T-cell (primary cell): ENCODE data around the gene TAS1R3. TPM values are rescaled to one million over a fixed set of nuclear protein-coding genes. Genes with fewer than 3 reads are reported as not detected.
A peak's percentile ranks its signal among the peaks of the same experiment; 100 is the strongest.

Experiments
- ATAC-seq, 4 experiments: fragments of 200-7000 bp in 3 of 4; fragments of 150-1000 bp in 1 of 4; cut with Tn5 transposase; replicated peaks in 1 of 4; 1 replicate in 3 of 4; 2 replicates in 1 of 4; pipeline ENCODE4 v1.10.0; 2021; ENCODE audit warnings: moderate library complexity in 3 of 4, mild to moderate bottlenecking in 2 of 4, moderate number of reproducible peaks in 1 of 4
- CTCF ChIA-PET, 2 donors: fragments of 300-600 bp; sonication (Branson Sonifier 250); formaldehyde crosslinking; loops; one replicate each; lab custom pipeline; 2022; ENCODE audit warnings: antibody characterized with exemption in 2 of 2; lab: Charles Lee
- POLR2A ChIA-PET, 2 donors: fragments of 300-600 bp; sonication (Branson Sonifier 250); formaldehyde crosslinking; loops; one replicate each; lab custom pipeline; 2022; ENCODE audit warnings: antibody characterized with exemption in 2 of 2; lab: Charles Lee
- DNase-seq, 35 experiments: peaks; one replicate each; pipeline versions ENCODE4 v3.0.0 to v3.0.0-alpha.2; 2013 to 2023
- H3K27ac ChIP-seq: one replicate; pipeline ENCODE4 v1.5.1; 2013; ENCODE audit warnings: low read length
- H3K27me3 ChIP-seq, 2 experiments: replicated peaks in 1 of 2; 1 replicate in 1 of 2; 2 replicates in 1 of 2; pipeline versions ENCODE4 v1.6.1 to v1.7.0; 2013; ENCODE audit warnings: low read length in 1 of 2, mixed read lengths in 1 of 2; ENCODE audit not compliant: control insufficient read depth in 2 of 2, insufficient read depth in 2 of 2; ENCODE audit errors: extremely low read depth in 1 of 2
- H3K36me3 ChIP-seq, 2 donors: 1 replicate in 1 of 2; 2 replicates in 1 of 2; pipeline versions ENCODE4 v1.6.1 to v1.7.0; 2013; ENCODE audit warnings: low read length in 1 of 2; ENCODE audit not compliant: control insufficient read depth in 2 of 2, insufficient read depth in 1 of 2; ENCODE audit errors: extremely low read depth in 1 of 2
- H3K4me1 ChIP-seq, 2 experiments: 1 replicate in 1 of 2; 2 replicates in 1 of 2; pipeline versions ENCODE4 v1.6.1 to v1.7.0; 2013; ENCODE audit warnings: low read length in 2 of 2, mixed read lengths in 1 of 2; ENCODE audit not compliant: insufficient read depth in 2 of 2, control insufficient read depth in 1 of 2; ENCODE audit errors: extremely low read depth in 1 of 2
- H3K4me3 ChIP-seq, 2 donors: 1 replicate in 1 of 2; 2 replicates in 1 of 2; pipeline versions ENCODE4 v1.5.1 to v1.7.0; 2013; ENCODE audit warnings: mild to moderate bottlenecking in 2 of 2, low read length in 1 of 2, moderate library complexity in 1 of 2; ENCODE audit not compliant: control insufficient read depth in 1 of 2; ENCODE audit errors: extremely low read depth in 1 of 2
- H3K9me3 ChIP-seq: 2 replicates; pipeline ENCODE4 v1.7.0; 2013
- H3K27ac Mint-ChIP-seq, 2 donors: one replicate each; pipeline ENCODE4 v1.8.0; 2020 to 2021; ENCODE audit warnings: mild to moderate bottlenecking in 2 of 2, mixed read lengths in 2 of 2
- H3K27me3 Mint-ChIP-seq, 2 donors: one replicate each; pipeline ENCODE4 v1.8.0; 2021 to 2022; ENCODE audit warnings: mixed read lengths in 2 of 2
- H3K36me3 Mint-ChIP-seq: one replicate; pipeline ENCODE4 v1.8.0; 2021; ENCODE audit warnings: mixed read lengths
- H3K4me1 Mint-ChIP-seq, 3 donors: one replicate each; pipeline ENCODE4 v1.8.0; 2020 to 2022; ENCODE audit warnings: mixed read lengths in 3 of 3, mild to moderate bottlenecking in 1 of 3
- H3K4me3 Mint-ChIP-seq, 3 donors: one replicate each; pipeline ENCODE4 v1.8.0; 2020 to 2022; ENCODE audit warnings: mild to moderate bottlenecking in 3 of 3, mixed read lengths in 3 of 3, moderate library complexity in 3 of 3
- H3K9me3 Mint-ChIP-seq, 3 donors: one replicate each; pipeline ENCODE4 v1.8.0; 2020 to 2022; ENCODE audit warnings: mixed read lengths in 3 of 3
- WGBS: methylation state at CpG from one replicate; pipeline ENCODE4 v1.1.5; 2013; ENCODE audit warnings: missing lambda C conversion rate; ENCODE audit not compliant: insufficient coverage; 5-methylcytosine and 5-hydroxymethylcytosine counted together
- total RNA-seq, 35 experiments: library from RNA in 6 of 35; stranded (reverse) in 6 of 35; fragments of 120-200 nt in 1 of 35; gene quantifications; one replicate each; pipeline versions ENCODE4 v1.2.1 to v1.2.4 and lab custom pipeline; 2013 to 2026

The TAS1R3 gene
- total RNA-seq, 5 donors from 2014 or later (not counting 1 experiment from before 2014, with no cell fraction given): 1.6 to 2.3 (median 2.1) TPM

DNA sequence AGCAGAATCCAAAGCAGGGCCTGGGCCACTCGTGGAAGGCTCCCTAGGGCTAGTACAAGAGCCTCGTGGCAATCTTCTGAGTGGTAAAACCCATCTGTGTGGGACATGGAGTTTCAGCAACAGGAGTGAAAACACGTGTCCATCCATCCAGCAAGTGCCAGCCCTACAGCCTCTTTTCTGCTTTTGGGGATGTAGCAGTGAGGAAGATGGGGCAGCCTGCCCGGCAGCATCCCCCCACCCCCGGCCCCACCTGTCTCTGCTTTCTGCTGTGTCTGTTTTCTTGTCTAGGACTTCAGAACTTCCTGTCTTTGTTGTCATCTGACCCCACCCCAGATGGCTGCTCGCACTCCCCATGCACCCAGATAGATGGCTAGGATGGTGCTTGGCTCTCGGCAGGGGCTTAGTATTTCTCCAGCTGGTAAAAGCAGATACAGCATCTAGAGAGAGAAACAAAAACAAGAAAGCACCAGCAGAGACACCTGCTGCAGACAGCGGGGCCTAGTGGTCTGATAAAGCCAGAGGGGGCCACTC is 4.9 kb upstream of the TAS1R3 start:
- H3K4me1 ChIP-seq: peaks cover 17 to 47% of the 10 kb centered on the region in 2 experiments
- ATAC-seq (no peak), DNase-seq (no peak)
- CTCF ChIA-PET: no interaction called here
- H3K4me3 ChIP-seq: peak overlapping the region in 1 of 2 donors; percentile 74
- no peaks in the 10 kb centered on the region for H3K9me3 ChIP-seq
- 69% methylated on average over 6 of the region's 8 CpGs for WGBS
- Mint-ChIP-seq H3K36me3 (no peaks in the 10 kb centered on the region), H3K9me3 (no peaks in the 10 kb centered on the region), H3K27ac (peak overlapping the region; percentile 70 to 73), H3K4me1 (peaks cover 31 to 42% (median 37%) of the 10 kb centered on the region in 3 donors), H3K4me3 (peak overlapping the region; percentile 71 to 89 (median 72)), H3K27me3 (no peaks in the 10 kb centered on the region)
- peaks cover 0 to 2% of the 10 kb centered on the region in 2 experiments for H3K27me3 ChIP-seq
- POLR2A ChIA-PET: no interaction called here
- H3K27ac ChIP-seq: no peak overlapping the region
- H3K36me3 ChIP-seq: peaks cover 16 to 22% of the 10 kb centered on the region in 2 donors

DNA sequence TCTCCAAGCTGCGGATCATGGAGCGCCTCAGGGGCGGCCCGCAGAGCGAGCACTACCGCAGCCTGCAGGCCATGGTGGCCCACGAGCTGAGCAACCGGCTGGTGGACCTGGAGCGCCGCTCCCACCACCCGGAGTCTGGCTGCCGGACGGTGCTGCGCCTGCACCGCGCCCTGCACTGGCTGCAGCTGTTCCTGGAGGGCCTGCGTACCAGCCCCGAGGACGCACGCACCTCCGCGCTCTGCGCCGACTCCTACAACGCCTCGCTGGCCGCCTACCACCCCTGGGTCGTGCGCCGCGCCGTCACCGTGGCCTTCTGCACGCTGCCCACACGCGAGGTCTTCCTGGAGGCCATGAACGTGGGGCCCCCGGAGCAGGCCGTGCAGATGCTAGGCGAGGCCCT is 3.8 kb upstream of the TAS1R3 start:
- Mint-ChIP-seq H3K4me1 (peaks cover 26 to 33% (median 27%) of the 10 kb centered on the region in 3 donors), H3K27ac (no peak overlapping the region), H3K9me3 (no peaks in the 10 kb centered on the region), H3K36me3 (no peaks in the 10 kb centered on the region), H3K4me3 (peak overlapping the region in 2 of 3 donors; percentile 13 to 45), H3K27me3 (no peaks in the 10 kb centered on the region)
- ChIA-PET CTCF (no interaction called here), POLR2A (no interaction called here)
- Histone ChIP-seq H3K27me3 (peaks cover 0 to 2% of the 10 kb centered on the region in 2 experiments), H3K4me3 (no peak overlapping the region), H3K36me3 (peaks cover 14 to 22% of the 10 kb centered on the region in 2 donors), H3K4me1 (peaks cover 17 to 36% of the 10 kb centered on the region in 2 experiments), H3K27ac (no peak overlapping the region), H3K9me3 (no peaks in the 10 kb centered on the region)
- DNase-seq (no peak), ATAC-seq (no peak)
- 91% methylated on average over 40 of the region's 40 CpGs for WGBS

DNA sequence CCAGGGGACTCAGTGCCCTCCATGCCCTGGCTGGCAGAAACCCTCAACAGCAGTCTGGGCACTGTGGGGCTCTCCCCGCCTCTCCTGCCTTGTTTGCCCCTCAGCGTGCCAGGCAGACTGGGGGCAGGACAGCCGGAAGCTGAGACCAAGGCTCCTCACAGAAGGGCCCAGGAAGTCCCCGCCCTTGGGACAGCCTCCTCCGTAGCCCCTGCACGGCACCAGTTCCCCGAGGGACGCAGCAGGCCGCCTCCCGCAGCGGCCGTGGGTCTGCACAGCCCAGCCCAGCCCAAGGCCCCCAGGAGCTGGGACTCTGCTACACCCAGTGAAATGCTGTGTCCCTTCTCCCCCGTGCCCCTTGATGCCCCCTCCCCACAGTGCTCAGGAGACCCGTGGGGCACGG is 2.8 kb upstream of the TAS1R3 start:
- H3K27ac ChIP-seq: no peak overlapping the region
- H3K27me3 Mint-ChIP-seq: no peaks in the 10 kb centered on the region

DNA sequence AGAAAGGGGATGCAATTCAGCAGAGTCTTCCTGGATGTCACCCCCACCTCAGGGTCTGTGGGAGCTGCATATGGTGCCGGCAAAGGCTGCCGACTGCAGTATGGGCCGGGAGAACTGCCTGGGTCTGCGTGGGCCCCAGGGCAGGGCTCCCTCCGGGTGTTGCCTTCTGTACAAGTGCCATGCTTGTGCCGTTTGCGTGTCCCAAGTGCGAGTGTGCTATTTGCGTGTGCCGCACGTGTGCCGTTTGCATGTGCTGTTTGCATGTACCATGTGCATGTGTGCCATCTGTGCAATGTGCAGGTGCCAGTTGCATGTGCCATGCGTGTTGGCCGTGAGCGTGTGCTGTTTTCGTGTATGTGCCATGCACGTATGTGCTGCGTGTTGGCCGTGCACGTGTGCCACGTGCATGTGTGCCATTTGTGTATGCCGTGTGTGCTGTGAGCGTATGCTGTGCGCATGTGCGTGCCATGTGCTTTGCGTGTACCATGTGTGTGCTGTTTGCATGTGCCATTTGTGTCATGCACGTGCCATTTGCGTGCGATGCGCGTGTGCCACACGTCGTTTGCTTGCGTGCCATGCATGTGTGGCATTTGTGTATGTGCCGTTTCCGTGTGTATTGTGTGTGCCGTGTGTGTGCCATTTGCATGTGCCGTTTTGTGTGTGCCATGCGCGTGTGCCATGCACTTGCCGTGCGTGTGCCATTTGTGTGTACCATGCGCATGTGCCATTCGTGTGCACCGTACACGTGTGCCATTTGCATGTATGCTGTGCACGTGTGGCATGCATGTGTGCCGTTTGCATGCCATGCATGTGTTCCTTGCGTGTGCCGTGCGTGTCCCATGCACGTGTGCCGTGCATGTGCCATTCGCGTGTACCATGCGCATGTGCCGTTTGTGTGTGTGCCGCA is 1.5 kb upstream of the TAS1R3 start:
- Histone ChIP-seq H3K27me3 (no peaks in the 10 kb centered on the region), H3K36me3 (peaks cover 14 to 22% of the 10 kb centered on the region in 2 donors), H3K9me3 (no peaks in the 10 kb centered on the region), H3K27ac (no peak overlapping the region), H3K4me3 (no peak overlapping the region), H3K4me1 (peaks cover 7 to 24% of the 10 kb centered on the region in 2 experiments)
- H3K9me3 Mint-ChIP-seq: no peaks in the 10 kb centered on the region
- peaks cover 13 to 21% (median 17%) of the 10 kb centered on the region in 3 donors for H3K4me1 Mint-ChIP-seq
- no peak for DNase-seq
- POLR2A ChIA-PET: no interaction called here
- ATAC-seq: no peak
- no peaks in the 10 kb centered on the region for H3K36me3 Mint-ChIP-seq
- CTCF ChIA-PET: no interaction called here
- no peaks in the 10 kb centered on the region for H3K27me3 Mint-ChIP-seq
- WGBS: 97% methylated on average over 57 of the region's 58 CpGs
- H3K27ac Mint-ChIP-seq: no peak overlapping the region
- H3K4me3 Mint-ChIP-seq: no peak overlapping the region

More for the DNA sequence above, 2.8 kb upstream of the TAS1R3 start:
- 95% methylated on average over 14 of the region's 15 CpGs for WGBS
- peaks cover 14 to 22% of the 10 kb centered on the region in 2 donors for H3K36me3 ChIP-seq
- H3K27me3 ChIP-seq: no peaks in the 10 kb centered on the region
- Mint-ChIP-seq H3K9me3 (no peaks in the 10 kb centered on the region), H3K4me3 (no peak overlapping the region), H3K4me1 (peaks cover 19 to 27% (median 21%) of the 10 kb centered on the region in 3 donors), H3K36me3 (no peaks in the 10 kb centered on the region), H3K27ac (no peak overlapping the region)
- H3K9me3 ChIP-seq: no peaks in the 10 kb centered on the region
- H3K4me1 ChIP-seq: peaks cover 11 to 28% of the 10 kb centered on the region in 2 experiments
- ChIA-PET CTCF (no interaction called here), POLR2A (no interaction called here)
- no peak for ATAC-seq
- H3K4me3 ChIP-seq: no peak overlapping the region
- DNase-seq: no peak

DNA sequence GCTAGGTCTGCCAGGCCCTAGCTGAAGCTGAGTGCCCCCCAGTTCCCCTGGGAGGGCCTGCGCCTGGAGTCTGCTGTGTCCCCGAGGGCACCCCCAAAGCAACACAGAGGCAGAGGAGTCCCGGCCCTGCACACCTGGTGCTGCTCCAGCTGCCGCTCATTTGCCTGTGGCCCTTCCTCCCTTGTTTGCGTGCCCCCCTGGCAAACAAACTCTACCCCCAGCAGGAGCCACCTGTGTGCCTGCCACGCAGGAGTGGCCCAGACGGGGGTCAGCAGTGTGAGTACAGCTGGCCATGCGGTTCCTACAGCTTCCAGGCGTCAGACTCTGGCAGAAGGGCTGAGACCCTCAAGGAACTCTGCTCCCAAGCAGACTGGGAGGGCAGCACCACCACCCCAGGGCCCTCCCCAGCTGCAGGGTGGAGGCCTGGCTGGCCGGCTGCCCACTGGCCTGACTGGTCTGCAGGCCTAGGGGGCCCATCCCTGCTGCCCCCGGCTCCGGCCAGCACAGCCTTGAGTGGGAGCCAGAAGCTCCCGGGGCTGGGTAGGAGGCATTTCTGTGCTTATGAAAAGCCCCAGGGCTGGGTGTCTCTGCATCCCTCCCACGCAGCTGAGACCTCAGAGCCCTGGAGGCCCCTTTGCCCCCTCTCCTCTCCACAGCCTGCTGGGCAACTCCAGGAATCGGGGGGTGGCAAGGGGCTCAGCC is 563 bp upstream of the TAS1R3 start:
- H3K4me3 ChIP-seq: no peak overlapping the region
- Mint-ChIP-seq H3K4me3 (no peak overlapping the region), H3K4me1 (peaks cover 13 to 17% (median 15%) of the 10 kb centered on the region in 3 donors), H3K36me3 (no peaks in the 10 kb centered on the region), H3K27me3 (no peaks in the 10 kb centered on the region), H3K9me3 (no peaks in the 10 kb centered on the region), H3K27ac (no peak overlapping the region)
- DNase-seq: no peak
- POLR2A ChIA-PET: no interaction called here
- WGBS: 86% methylated on average over 12 of the region's 15 CpGs
- no peak for ATAC-seq
- H3K4me1 ChIP-seq: peaks cover 6 to 17% of the 10 kb centered on the region in 2 experiments
- H3K27me3 ChIP-seq: no peaks in the 10 kb centered on the region
- H3K9me3 ChIP-seq: no peaks in the 10 kb centered on the region
- CTCF ChIA-PET: no interaction called here
- peaks cover 14 to 22% of the 10 kb centered on the region in 2 donors for H3K36me3 ChIP-seq
- H3K27ac ChIP-seq: no peak overlapping the region

DNA sequence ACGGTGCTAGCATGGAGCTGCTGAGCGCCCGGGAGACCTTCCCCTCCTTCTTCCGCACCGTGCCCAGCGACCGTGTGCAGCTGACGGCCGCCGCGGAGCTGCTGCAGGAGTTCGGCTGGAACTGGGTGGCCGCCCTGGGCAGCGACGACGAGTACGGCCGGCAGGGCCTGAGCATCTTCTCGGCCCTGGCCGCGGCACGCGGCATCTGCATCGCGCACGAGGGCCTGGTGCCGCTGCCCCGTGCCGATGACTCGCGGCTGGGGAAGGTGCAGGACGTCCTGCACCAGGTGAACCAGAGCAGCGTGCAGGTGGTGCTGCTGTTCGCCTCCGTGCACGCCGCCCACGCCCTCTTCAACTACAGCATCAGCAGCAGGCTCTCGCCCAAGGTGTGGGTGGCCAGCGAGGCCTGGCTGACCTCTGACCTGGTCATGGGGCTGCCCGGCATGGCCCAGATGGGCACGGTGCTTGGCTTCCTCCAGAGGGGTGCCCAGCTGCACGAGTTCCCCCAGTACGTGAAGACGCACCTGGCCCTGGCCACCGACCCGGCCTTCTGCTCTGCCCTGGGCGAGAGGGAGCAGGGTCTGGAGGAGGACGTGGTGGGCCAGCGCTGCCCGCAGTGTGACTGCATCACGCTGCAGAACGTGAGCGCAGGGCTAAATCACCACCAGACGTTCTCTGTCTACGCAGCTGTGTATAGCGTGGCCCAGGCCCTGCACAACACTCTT is 1.1 kb downstream of the TAS1R3 start:
- no peak for DNase-seq
- H3K36me3 Mint-ChIP-seq: no peaks in the 10 kb centered on the region

More for the DNA sequence above, 1.1 kb downstream of the TAS1R3 start:
- ATAC-seq: no peak
- 89% methylated on average over 57 of the region's 57 CpGs for WGBS
- no peaks in the 10 kb centered on the region for H3K9me3 ChIP-seq
- H3K4me3 ChIP-seq: no peak overlapping the region
- Mint-ChIP-seq H3K4me1 (peaks cover 3 to 7% (median 4%) of the 10 kb centered on the region in 3 donors), H3K27me3 (no peaks in the 10 kb centered on the region), H3K27ac (no peak overlapping the region), H3K9me3 (no peaks in the 10 kb centered on the region), H3K4me3 (no peak overlapping the region)
- no peaks in the 10 kb centered on the region for H3K27me3 ChIP-seq
- POLR2A ChIA-PET: no interaction called here
- CTCF ChIA-PET: no interaction called here
- no peak overlapping the region for H3K27ac ChIP-seq
- H3K4me1 ChIP-seq: peaks cover 0 to 2% of the 10 kb centered on the region in 2 experiments
- peaks cover 11 to 14% of the 10 kb centered on the region in 2 donors for H3K36me3 ChIP-seq
